CD4-positive, alpha-beta T cell treated with Interferon gamma for 1 hour (primary cell): Measurements from ENCODE around the gene PINK1.
A peak's percentile ranks its signal among the peaks of the same experiment; 100 is the strongest.
"Not testable (repeated sequence)": the region's sequence is repeated elsewhere in the genome, so short reads cannot be mapped to it uniquely, and the experiment has no call there.

ENCODE experiments used
- DNase-seq: peaks from one replicate; pipeline ENCODE4 v3.0.0-alpha.2; 2020

Gene PINK1

DNA sequence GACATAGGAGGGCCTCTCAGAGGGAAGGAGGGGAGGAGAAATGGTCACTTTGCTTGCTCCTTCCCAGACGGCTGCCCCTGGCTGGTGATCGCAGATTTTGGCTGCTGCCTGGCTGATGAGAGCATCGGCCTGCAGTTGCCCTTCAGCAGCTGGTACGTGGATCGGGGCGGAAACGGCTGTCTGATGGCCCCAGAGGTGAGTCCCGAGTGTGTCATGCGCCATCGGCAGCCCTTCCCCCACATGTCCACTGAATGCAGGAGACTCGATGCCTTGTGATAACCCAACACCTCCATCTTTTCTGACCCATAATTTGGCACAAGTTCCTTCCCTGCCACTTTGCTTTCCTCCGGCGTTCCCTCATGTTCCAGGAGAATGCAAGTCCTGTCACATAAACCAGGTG, 15.2 kb downstream of the PINK1 start:
- DNase-seq = no peak

- DNase-seq = no peak
These were observed 15.7 kb downstream of the PINK1 start for GRCh38 chr1:20648946-20649345.

DNA sequence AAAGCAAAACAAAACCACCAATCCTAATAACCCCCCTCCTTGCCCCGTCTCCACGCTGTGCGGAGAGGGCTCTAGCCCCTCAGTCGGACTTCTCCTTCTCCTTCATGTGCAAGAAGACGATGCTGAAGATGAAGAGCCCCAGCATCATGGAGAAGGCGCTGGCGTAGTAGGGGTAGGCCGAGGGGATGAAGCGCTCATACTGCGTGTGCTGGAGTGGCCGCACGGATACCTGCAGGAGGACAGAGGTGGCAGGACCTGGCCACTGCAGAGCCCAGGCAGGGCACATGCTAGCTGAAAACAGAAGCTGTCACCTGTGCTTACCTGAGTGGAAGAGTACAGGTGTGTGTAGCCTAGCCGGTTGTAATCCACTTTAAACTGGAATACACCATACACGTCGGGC, 19.0 kb downstream of the PINK1 start:
- no peak for DNase-seq

GRCh38 chr1:20654104-20654690, 20.9 kb downstream of the PINK1 start:
- DNase-seq = no peak

DNA sequence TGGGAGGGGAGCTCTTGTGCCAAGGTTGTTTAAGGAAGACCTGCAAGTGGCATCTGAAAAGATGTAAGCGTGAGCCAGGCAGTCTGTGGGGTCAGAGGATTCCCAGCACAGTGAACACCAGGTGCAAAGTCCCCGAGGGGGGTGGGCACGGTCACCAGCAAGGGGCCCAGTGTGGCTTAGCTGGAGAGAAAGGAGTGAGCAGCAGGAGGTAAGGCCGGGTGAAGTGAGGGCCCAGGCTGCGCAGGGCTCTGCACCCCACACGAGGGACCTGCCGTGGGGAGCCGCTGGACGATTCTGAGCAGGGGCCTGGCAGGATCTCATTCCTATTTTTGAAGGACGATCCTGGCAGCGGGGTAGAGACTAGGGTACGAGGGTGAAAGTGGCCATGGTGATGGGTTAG, 23.8 kb downstream of the PINK1 start:
- DNase-seq = no peak

DNA sequence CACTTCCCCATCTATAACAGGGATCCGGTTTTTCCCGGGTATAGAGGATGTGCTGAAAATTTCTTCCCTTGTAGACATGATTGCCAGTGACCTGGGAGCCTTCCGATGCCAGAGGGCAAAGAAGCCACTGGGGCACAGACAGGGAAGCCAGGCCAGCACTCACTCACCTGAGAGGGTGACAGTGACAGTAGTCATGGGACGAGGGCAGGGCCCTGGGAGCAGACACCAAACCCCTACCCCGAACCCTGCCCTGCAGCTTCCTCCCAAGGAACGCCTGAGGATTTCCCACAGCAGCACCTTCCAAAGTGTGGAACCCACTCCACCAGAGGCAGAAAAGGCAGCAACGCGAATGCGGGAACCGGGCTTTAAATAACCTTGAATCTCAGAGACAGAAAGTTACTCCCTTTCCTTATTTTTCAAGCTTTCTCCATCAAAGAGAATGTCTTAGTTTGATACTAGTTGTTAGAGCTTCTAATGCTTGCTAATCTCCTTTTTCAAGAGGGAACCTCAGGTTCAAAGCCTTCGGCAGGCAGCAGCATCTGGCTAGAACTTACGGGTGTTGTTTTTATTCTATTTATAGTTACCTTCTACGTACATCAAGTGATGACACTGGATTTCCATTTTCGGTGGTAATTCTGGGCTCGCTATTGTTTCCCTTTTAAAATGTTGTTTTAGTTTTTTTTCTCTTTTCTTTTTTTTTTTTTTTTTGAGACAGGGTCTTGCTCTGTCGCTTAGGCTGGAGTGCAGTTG, 25.1 kb downstream of the PINK1 start:
- no peak for DNase-seq

GRCh38 chr1:20660363-20660762, 27.1 kb downstream of the PINK1 start:
- DNase-seq = no peak

DNA sequence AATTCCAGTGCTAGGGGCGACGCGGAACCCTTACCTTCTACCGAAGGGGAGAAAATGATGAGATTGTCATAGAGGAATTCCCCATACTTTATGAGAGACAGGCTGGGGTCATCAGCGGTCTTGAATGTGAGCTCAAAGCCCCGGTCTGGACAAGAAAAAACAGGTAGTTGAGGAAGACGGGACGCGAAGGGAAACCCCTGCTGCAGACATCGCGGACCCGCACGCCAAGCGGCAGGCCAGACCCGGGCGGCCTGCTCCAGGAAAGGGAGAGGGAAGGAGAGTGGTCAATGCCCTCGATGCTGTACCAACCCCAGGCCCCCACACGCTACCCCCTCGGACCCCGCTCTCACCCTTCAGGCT, 27.6 kb downstream of the PINK1 start:
- DNase-seq = no peak

DNA sequence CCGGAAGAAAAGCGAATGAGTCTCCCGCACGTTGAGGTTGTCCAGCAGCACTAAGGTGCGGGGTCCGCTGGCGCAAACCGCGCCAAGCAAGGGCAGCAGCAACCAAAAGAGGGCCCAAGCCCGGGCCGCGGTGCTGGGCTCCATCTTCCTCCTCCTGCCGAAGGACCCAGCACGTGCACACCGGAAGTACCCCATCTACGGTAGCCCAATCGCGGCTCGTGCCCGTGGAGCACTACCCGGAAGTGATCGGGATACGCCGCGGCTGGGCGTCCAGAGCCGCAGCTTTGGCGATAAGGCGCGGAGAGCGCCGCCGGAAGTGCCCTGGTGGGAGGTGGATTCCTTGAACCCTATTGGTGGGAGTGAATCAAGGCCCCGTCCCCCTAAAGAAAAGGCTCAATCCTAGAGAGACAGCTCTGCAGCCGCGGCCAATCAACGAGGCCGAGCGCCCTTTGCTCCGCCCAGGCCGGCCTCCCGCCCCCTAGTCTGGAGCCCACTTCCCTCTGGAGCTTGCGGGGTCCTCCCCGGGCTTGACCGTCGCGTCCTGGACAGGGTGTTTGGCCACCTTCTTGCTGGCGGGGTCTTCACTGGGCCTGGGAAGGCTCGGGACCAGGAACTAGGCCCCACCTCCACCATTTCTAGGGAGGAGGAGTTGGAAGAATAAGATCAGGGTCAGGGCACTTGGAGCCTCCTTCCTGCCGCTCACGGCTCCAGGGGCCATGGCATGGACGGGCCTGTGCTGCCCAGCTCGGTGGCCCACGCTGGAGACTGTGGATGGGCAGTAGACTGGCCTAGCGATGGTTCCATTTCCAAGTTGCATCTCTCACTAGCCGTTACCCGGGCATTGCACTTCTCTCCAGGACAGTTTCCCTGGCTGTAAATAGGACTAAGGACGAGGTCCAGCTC, 28.2 kb downstream of the PINK1 start, which contains the start of gene DDOST:
DDOST (minus strand) TSS at position 163 of the 903 bp plus-strand sequence; CDS start at position 144, 19 bp downstream.
- peak; percentile 95 for DNase-seq

- no peak for DNase-seq
These were observed 28.8 kb downstream of the PINK1 start for GRCh38 chr1:20662110-20662475.

DNA sequence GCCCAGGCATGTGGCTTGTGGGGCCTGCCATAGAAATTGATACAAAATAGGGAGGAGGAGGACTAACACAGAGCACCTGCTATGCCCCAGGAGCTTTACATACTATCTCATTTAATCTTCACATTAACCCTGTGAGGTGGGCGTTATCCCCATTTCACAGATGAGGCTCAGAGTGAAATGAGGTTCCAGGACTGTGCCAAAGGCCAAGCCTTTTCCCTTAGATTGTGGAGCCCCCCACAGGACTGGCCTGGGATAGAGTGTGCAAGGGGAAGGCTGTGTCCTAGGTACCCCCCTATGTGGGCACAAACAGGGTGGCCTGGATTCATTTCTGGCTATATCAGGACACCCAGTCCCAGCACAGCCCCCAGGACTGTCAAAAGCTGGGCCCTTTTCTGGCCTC, 30.1 kb downstream of the PINK1 start:
- no peak for DNase-seq

- DNase-seq = no peak
These were observed 30.9 kb downstream of the PINK1 start for GRCh38 chr1:20663969-20664715.

DNA sequence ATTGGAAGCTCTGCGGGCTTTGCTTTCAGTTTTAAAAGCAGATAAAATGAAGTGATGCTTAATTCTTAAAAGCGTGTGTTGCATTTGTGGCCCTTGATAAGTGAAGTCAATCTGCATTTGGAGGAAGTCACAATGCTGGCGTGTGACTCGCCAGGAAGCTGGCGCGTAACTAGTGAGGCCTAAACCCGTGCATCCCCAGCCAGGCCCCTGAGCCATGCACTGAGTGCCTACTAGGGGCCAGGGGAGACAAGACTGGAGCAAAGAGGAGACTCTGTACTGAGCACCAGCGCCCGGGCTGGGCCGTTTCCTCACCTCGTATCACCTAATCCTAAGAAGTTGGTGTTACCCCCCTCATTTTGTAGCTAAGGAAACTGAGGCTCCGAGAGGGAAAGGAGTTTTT, 32.5 kb downstream of the PINK1 start:
- no peak for DNase-seq

DNA sequence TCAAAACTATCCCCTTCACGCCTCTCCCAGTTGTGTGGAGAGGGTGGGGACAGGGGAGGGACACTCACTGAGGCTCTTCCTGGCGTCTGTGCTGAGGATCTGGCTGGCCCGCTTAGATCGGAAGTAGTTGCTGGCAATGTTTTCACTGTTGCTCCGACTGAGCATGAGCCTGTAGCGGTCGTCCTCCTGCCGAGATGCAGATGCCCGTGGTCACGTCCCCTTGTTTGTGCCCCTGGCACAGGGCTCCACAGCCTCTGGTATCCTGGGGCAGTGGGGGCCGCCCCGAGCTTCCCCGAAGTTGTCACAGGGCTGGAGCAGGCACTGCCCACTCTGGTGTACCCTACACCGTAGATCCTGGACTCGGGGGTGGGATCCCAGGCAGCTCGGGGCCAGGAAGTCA, 32.9 kb downstream of the PINK1 start:
- no peak for DNase-seq

- DNase-seq = no peak
These were observed 33.5 kb downstream of the PINK1 start for GRCh38 chr1:20666804-20667203.

DNA sequence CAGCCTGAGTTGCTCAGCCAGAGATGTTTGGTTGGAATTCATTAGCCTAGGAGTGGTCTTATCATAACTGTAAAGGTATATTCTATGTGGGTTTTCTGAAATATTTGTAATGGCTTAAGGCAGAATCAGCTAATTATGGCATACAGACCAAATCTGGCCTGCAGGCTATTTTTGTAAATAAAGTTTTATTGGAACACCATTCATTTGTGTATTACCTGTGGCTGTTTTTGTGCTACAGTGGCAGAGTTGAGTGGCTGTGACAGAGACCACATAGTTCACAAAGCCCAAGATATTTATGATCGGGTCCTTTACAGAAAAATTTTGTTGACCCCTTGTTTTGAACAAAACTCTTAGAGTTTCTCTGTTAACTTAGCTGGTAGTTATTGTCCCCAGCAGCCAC, 35.3 kb downstream of the PINK1 start:
- DNase-seq = no peak

- no peak for DNase-seq
These were observed 37.7 kb downstream of the PINK1 start for GRCh38 chr1:20670936-20671335.

DNA sequence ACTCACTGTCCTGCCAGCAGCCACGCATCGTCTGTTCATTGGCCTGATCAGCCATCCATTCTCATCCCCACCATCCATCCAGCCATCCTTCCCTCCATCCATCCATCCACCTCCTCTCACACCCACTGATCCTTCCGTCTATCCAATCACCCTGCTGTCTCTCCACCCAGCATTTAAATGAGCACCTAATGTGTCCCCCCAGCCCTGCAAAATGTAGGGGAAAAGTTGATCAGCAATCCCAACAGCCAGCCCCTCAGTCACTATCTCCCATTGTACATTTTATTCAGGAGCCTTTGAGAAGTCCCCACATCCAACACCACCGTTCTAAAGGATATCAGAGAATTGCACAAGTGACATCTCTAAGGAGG, 39.0 kb downstream of the PINK1 start:
- no peak for DNase-seq

DNA sequence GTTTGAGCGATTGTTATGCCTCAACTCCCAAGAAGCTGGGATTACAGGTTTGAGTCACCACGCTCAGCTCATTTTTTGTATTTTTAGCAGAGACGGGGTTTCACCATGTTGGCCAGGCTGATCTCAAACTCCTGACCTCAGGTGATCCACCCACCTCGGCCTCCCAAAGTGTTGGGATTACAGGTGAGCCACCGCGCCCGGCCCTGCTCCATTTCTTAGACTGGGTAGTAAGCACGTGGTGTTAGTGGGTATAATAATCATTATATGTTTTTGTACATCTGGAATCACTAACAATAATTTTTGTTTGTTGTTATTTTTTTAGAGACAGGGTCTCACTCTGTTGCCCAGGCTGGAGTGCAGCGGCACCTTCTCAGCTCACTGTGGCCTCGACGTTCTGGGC, 40.4 kb downstream of the PINK1 start:
- not testable (repeated sequence) for DNase-seq

DNA sequence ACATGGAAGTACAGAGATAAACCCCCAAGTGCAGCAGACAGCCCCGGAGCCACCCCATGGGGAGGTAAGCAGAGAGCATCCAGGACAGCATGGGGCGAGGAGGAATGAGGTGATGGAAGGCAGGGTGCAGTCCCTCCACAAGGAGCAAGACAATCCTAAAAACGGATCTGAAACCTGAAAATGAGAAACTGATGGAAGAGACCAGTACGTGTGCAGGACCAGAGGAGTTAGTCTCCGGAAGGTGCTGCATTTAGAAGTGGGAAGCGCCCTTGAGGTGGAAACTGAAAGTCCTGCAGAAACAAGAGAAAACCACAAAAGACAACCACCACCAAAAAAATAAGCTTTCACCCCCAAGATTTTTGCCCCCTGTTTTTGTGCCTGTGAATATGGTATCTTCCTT, 45.3 kb downstream of the PINK1 start:
- no peak for DNase-seq

DNA sequence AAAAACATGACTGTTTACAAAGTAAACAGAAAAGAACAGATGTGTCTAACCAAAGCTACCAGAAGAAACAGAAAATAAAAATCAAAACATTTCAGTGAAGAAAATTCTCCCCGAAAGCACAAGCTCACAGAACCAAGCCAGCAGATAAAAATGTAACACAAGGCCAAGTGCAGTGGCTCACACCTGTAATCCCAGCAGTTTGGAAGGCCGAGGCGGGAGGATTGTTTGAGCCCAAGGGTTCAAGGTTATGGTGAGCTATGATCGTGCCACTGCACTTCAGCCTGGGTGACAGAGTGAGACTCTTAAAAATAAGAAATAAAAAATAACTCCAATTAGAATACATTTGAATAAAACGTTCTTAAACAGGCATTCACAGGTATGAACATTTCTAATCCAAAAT, 47.0 kb downstream of the PINK1 start:
- DNase-seq = no peak

- no peak for DNase-seq
These were observed 48.7 kb downstream of the PINK1 start for GRCh38 chr1:20681999-20682398.

GRCh38 chr1:20682571-20683236, 49.4 kb downstream of the PINK1 start:
- no peak for DNase-seq
